ENCODE data around the gene PRPH2. TPM values are rescaled to one million over a fixed set of nuclear protein-coding genes. Genes with fewer than 3 reads are reported as not detected.
A peak's percentile ranks its signal among the peaks of the same experiment; 100 is the strongest.

The PRPH2 gene, protein sequence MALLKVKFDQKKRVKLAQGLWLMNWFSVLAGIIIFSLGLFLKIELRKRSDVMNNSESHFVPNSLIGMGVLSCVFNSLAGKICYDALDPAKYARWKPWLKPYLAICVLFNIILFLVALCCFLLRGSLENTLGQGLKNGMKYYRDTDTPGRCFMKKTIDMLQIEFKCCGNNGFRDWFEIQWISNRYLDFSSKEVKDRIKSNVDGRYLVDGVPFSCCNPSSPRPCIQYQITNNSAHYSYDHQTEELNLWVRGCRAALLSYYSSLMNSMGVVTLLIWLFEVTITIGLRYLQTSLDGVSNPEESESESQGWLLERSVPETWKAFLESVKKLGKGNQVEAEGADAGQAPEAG
- total RNA-seq (0.57 TPM), polyA plus RNA-seq (0.39 TPM)
- long read RNA-seq, donor 1 = 0 reads
- long read RNA-seq, donor 2 = 0 reads
- long read RNA-seq, donor 3 = 0 reads
- long read RNA-seq, donor 4 = 0 reads
- long read RNA-seq, donor 5 = 0 reads
- long read RNA-seq, donor 6 = 0 reads
- long read RNA-seq, donor 7 = 0 reads
- long read RNA-seq, donor 8 = 0 reads
- long read RNA-seq, donor 9 = 0 reads
- long read RNA-seq, donor 10 = 0 reads

DNA sequence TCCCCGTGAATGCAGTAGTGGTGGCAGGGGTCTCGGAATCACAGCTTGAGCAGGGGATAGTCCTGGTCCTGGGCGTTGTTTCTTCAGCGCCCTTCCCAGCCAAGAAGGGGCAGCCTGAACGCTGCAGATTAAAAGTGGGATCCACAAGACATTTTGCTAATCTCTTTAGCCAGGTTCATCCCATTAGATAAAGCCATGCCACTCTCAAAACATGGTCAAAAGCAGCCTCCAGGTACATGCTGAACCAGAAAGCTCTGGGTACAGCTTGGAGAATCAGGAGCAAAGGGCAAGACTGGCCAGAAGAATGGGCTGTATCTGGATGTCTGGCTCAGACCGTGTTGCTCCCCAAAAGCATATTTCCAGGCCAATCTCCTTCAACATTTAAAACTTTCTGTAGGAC lies at the start of gene PRPH2:
Gene PRPH2 (minus strand): TSS at position 101 of the 400 bp plus-strand sequence. CDS start 263 bp downstream, outside the sequence.
- no peak for DNase-seq (ENCODE audit: low read depth in 6 of 9, low spot score in 9 of 9)
- Histone ChIP-seq H3K4me3 (ENCODE audit: low read length in 2 of 2) (no peak within 1 kb of the TSS), H3K36me3 (ENCODE audit: control insufficient read depth in 2 of 2, insufficient read depth in 2 of 2, low read length in 1 of 2) (no peaks in the 10 kb centered on the region), H3K27me3 (ENCODE audit: control insufficient read depth in 2 of 2, insufficient read depth in 1 of 2, low read length in 1 of 2) (peaks cover 0 to 5% of the 10 kb centered on the region in 2 donors), H3K9me3 (ENCODE audit: control insufficient read depth in 2 of 2, insufficient read depth in 1 of 2, low read length in 1 of 2) (no peaks in the 10 kb centered on the region), H3K4me1 (ENCODE audit: control insufficient read depth in 2 of 2, insufficient read depth in 2 of 2, low read length in 2 of 2) (peaks cover 2 to 11% of the 10 kb centered on the region in 2 donors), H3K27ac (ENCODE audit: low read depth in 1 of 2, low read length in 1 of 2) (no peak within 1 kb of the TSS)
- WGBS = 98% methylated on average over 6 of the region's 6 CpGs

DNA sequence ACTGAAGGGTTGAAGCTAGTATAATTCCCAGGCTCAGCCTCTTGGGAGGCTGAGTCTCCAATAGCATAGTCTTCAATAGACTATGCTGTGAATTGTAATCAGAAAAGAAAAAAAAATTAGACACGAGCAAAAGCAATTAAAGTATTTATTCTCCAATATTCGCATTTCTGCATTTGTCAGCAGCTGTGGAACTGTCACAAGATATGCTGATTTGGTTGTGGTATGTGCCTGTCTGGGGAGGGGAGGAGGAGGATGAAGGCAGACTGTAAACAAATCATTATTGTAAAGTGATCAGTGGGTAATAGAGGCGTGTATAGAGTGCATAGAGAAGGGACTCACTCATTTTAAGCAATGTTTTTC lies 49.3 kb upstream of the PRPH2 start:
- Histone ChIP-seq H3K9me3 (ENCODE audit: control insufficient read depth in 2 of 2, insufficient read depth in 1 of 2, low read length in 1 of 2) (peaks cover 0 to 8% of the 10 kb centered on the region in 2 donors), H3K36me3 (ENCODE audit: control insufficient read depth in 2 of 2, insufficient read depth in 2 of 2, low read length in 1 of 2) (no peaks in the 10 kb centered on the region), H3K27ac (ENCODE audit: low read depth in 1 of 2, low read length in 1 of 2) (peak overlapping the region; percentile 52 to 90), H3K27me3 (ENCODE audit: control insufficient read depth in 2 of 2, insufficient read depth in 1 of 2, low read length in 1 of 2) (peaks cover 6 to 18% of the 10 kb centered on the region in 2 donors), H3K4me3 (ENCODE audit: low read length in 2 of 2) (peak overlapping the region in 1 of 2 donors; percentile 39), H3K4me1 (ENCODE audit: control insufficient read depth in 2 of 2, insufficient read depth in 2 of 2, low read length in 2 of 2) (peaks cover 12 to 39% of the 10 kb centered on the region in 2 donors)
- WGBS = 48% methylated on average over 3 of the region's 3 CpGs
- DNase-seq (ENCODE audit: low read depth in 6 of 9, low spot score in 9 of 9) = no peak

DNA sequence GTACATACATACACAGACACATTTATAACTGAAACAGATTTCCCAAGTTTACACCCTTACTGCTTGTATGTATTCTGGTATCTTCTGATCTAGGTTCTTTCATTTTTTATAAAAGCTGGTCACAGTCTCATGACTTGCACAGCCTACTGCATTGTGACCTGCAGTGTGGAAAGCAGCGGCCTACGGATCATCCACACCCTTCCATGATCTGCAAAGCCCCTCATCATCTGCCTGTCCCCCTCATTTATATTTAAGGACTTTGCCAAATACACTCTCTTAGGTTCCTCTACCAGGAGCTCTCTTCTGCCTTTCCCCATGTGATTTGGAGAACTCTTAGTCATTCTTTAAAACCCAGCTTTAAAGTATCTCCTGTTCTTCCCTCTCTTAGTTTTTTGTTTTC lies 47.4 kb upstream of the PRPH2 start:
- peaks cover 0 to 8% of the 10 kb centered on the region in 2 donors for H3K9me3 ChIP-seq (ENCODE audit: control insufficient read depth in 2 of 2, insufficient read depth in 1 of 2, low read length in 1 of 2)
- no peak overlapping the region for H3K4me3 ChIP-seq (ENCODE audit: low read length in 2 of 2)
- H3K4me1 ChIP-seq (ENCODE audit: control insufficient read depth in 2 of 2, insufficient read depth in 2 of 2, low read length in 2 of 2) = peaks cover 12 to 32% of the 10 kb centered on the region in 2 donors
- no peak overlapping the region for H3K27ac ChIP-seq (ENCODE audit: low read depth in 1 of 2, low read length in 1 of 2)
- peaks cover 6 to 18% of the 10 kb centered on the region in 2 donors for H3K27me3 ChIP-seq (ENCODE audit: control insufficient read depth in 2 of 2, insufficient read depth in 1 of 2, low read length in 1 of 2)
- 97% methylated on average over 2 of the region's 2 CpGs for WGBS
- H3K36me3 ChIP-seq (ENCODE audit: control insufficient read depth in 2 of 2, insufficient read depth in 2 of 2, low read length in 1 of 2) = no peaks in the 10 kb centered on the region
- DNase-seq (ENCODE audit: low read depth in 6 of 9, low spot score in 9 of 9) = no peak

DNA sequence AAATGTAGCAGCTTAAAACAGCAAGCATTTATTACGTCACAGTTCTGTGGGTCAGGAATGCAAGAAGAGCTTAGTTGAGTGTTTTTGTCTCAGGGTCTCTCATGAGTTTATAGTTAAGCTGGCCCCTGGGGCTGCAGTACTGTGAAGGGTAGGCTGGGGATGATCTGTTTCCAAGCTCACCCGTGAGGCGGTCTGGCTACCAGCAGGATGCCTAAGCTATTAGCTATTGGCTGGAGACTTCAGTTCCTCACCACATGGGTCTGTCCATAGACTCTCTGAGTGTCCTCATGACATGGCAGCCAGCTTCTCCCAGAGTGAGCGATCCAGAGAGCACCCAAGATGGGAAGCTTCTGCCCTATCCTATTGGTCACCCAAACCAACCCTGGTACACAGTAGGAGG lies 46.7 kb upstream of the PRPH2 start:
- Histone ChIP-seq H3K27ac (ENCODE audit: low read depth in 1 of 2, low read length in 1 of 2) (no peak overlapping the region), H3K4me3 (ENCODE audit: low read length in 2 of 2) (no peak overlapping the region), H3K4me1 (ENCODE audit: control insufficient read depth in 2 of 2, insufficient read depth in 2 of 2, low read length in 2 of 2) (peaks cover 11 to 29% of the 10 kb centered on the region in 2 donors), H3K9me3 (ENCODE audit: control insufficient read depth in 2 of 2, insufficient read depth in 1 of 2, low read length in 1 of 2) (peaks cover 0 to 8% of the 10 kb centered on the region in 2 donors), H3K27me3 (ENCODE audit: control insufficient read depth in 2 of 2, insufficient read depth in 1 of 2, low read length in 1 of 2) (peaks cover 6 to 18% of the 10 kb centered on the region in 2 donors), H3K36me3 (ENCODE audit: control insufficient read depth in 2 of 2, insufficient read depth in 2 of 2, low read length in 1 of 2) (no peaks in the 10 kb centered on the region)
- DNase-seq (ENCODE audit: low read depth in 6 of 9, low spot score in 9 of 9) = no peak
- 97% methylated on average over 4 of the region's 4 CpGs for WGBS

GRCh38 chr6:42766163-42766670 lies 43.8 kb upstream of the PRPH2 start:
- peaks cover 0 to 8% of the 10 kb centered on the region in 2 donors for H3K9me3 ChIP-seq (ENCODE audit: control insufficient read depth in 2 of 2, insufficient read depth in 1 of 2, low read length in 1 of 2)
- H3K4me3 ChIP-seq (ENCODE audit: low read length in 2 of 2) = no peak overlapping the region
- H3K4me1 ChIP-seq (ENCODE audit: control insufficient read depth in 2 of 2, insufficient read depth in 2 of 2, low read length in 2 of 2) = peaks cover 6 to 14% of the 10 kb centered on the region in 2 donors
- peaks cover 0 to 6% of the 10 kb centered on the region in 2 donors for H3K27me3 ChIP-seq (ENCODE audit: control insufficient read depth in 2 of 2, insufficient read depth in 1 of 2, low read length in 1 of 2)
- no peak for DNase-seq (ENCODE audit: low read depth in 6 of 9, low spot score in 9 of 9)
- WGBS = 99% methylated on average over 5 of the region's 5 CpGs
- no peaks in the 10 kb centered on the region for H3K36me3 ChIP-seq (ENCODE audit: control insufficient read depth in 2 of 2, insufficient read depth in 2 of 2, low read length in 1 of 2)
- H3K27ac ChIP-seq (ENCODE audit: low read depth in 1 of 2, low read length in 1 of 2) = no peak overlapping the region

GRCh38 chr6:42764911-42765648 lies 42.7 kb upstream of the PRPH2 start:
- H3K27ac ChIP-seq (ENCODE audit: low read depth in 1 of 2, low read length in 1 of 2) = no peak overlapping the region
- H3K4me1 ChIP-seq (ENCODE audit: control insufficient read depth in 2 of 2, insufficient read depth in 2 of 2, low read length in 2 of 2) = peaks cover 0 to 4% of the 10 kb centered on the region in 2 donors
- WGBS = 93% methylated on average over 9 of the region's 9 CpGs
- H3K4me3 ChIP-seq (ENCODE audit: low read length in 2 of 2) = no peak overlapping the region
- no peaks in the 10 kb centered on the region for H3K36me3 ChIP-seq (ENCODE audit: control insufficient read depth in 2 of 2, insufficient read depth in 2 of 2, low read length in 1 of 2)
- DNase-seq (ENCODE audit: low read depth in 6 of 9, low spot score in 9 of 9) = no peak
- peaks cover 0 to 6% of the 10 kb centered on the region in 2 donors for H3K27me3 ChIP-seq (ENCODE audit: control insufficient read depth in 2 of 2, insufficient read depth in 1 of 2, low read length in 1 of 2)
- peaks cover 0 to 4% of the 10 kb centered on the region in 2 donors for H3K9me3 ChIP-seq (ENCODE audit: control insufficient read depth in 2 of 2, insufficient read depth in 1 of 2, low read length in 1 of 2)

GRCh38 chr6:42762950-42763349 lies 40.6 kb upstream of the PRPH2 start:
- H3K4me3 ChIP-seq (ENCODE audit: low read length in 2 of 2) = no peak overlapping the region
- no peaks in the 10 kb centered on the region for H3K9me3 ChIP-seq (ENCODE audit: control insufficient read depth in 2 of 2, insufficient read depth in 1 of 2, low read length in 1 of 2)
- DNase-seq (ENCODE audit: low read depth in 6 of 9, low spot score in 9 of 9) = no peak
- peaks cover 0 to under 1% of the 10 kb centered on the region in 2 donors for H3K4me1 ChIP-seq (ENCODE audit: control insufficient read depth in 2 of 2, insufficient read depth in 2 of 2, low read length in 2 of 2)
- no peaks in the 10 kb centered on the region for H3K36me3 ChIP-seq (ENCODE audit: control insufficient read depth in 2 of 2, insufficient read depth in 2 of 2, low read length in 1 of 2)
- no peaks in the 10 kb centered on the region for H3K27me3 ChIP-seq (ENCODE audit: control insufficient read depth in 2 of 2, insufficient read depth in 1 of 2, low read length in 1 of 2)
- 95% methylated on average over 3 of the region's 3 CpGs for WGBS
- H3K27ac ChIP-seq (ENCODE audit: low read depth in 1 of 2, low read length in 1 of 2) = no peak overlapping the region

- peaks cover 0 to 3% of the 10 kb centered on the region in 2 donors for H3K4me1 ChIP-seq (ENCODE audit: control insufficient read depth in 2 of 2, insufficient read depth in 2 of 2, low read length in 2 of 2)
- 98% methylated on average over 3 of the region's 3 CpGs for WGBS
- H3K36me3 ChIP-seq (ENCODE audit: control insufficient read depth in 2 of 2, insufficient read depth in 2 of 2, low read length in 1 of 2) = no peaks in the 10 kb centered on the region
- H3K9me3 ChIP-seq (ENCODE audit: control insufficient read depth in 2 of 2, insufficient read depth in 1 of 2, low read length in 1 of 2) = no peaks in the 10 kb centered on the region
- no peak overlapping the region for H3K27ac ChIP-seq (ENCODE audit: low read depth in 1 of 2, low read length in 1 of 2)
- H3K4me3 ChIP-seq (ENCODE audit: low read length in 2 of 2) = no peak overlapping the region
- no peak for DNase-seq (ENCODE audit: low read depth in 6 of 9, low spot score in 9 of 9)
- H3K27me3 ChIP-seq (ENCODE audit: control insufficient read depth in 2 of 2, insufficient read depth in 1 of 2, low read length in 1 of 2) = no peaks in the 10 kb centered on the region
Measured at GRCh38 chr6:42762426-42762859, 40.0 kb upstream of the PRPH2 start.

Measured in thymus (tissue), 14 donors.